HepG2 (cell line): ENCODE results near the gene ELP1. TPM values are rescaled to one million over a fixed set of nuclear protein-coding genes. Genes with fewer than 3 reads are reported as not detected.
"Not testable (repeated sequence)": the region's sequence is repeated elsewhere in the genome, so short reads cannot be mapped to it uniquely, and the experiment has no call there.

ENCODE experiments used
- CREM ChIP-seq, 2 experiments: sonication (generic) in 1 of 2; formaldehyde crosslinking in 1 of 2; IDR thresholded peaks; 2 replicates each; pipeline versions ENCODE4 v1.4.0 to v1.6.1; 2016 to 2020; ENCODE audit warnings: antibody characterized with exemption in 1 of 2, mild to moderate bottlenecking in 1 of 2, missing genetic modification reagents in 1 of 2
- EP300 ChIP-seq, 3 experiments: sonication (generic) in 1 of 3; formaldehyde crosslinking in 1 of 3; IDR thresholded peaks; 2 replicates each; pipeline versions ENCODE4 v1.5.1 to v1.6.1; 2011 to 2020; ENCODE audit warnings: low read depth in 2 of 3, low read length in 2 of 3, borderline replicate concordance in 1 of 3, improper control_type of control experiment in 1 of 3, mild to moderate bottlenecking in 1 of 3, missing genetic modification reagents in 1 of 3, moderate library complexity in 1 of 3
- GFI1 ChIP-seq: sonication (generic); formaldehyde crosslinking; IDR thresholded peaks from 2 replicates; pipeline ENCODE4 v1.5.0; 2020; ENCODE audit warnings: missing genetic modification reagents, mild to moderate bottlenecking, borderline replicate concordance
- KDM1A ChIP-seq: IDR thresholded peaks from 2 replicates; pipeline ENCODE4 v1.6.1; 2016; ENCODE audit warnings: missing compliant biosample characterization
- SALL1 ChIP-seq: sonication (generic); formaldehyde crosslinking; IDR thresholded peaks from 2 replicates; pipeline ENCODE4 v1.8.0; 2022; ENCODE audit warnings: mild to moderate bottlenecking, missing genetic modification reagents
- SAP130 ChIP-seq: IDR thresholded peaks from 2 replicates; pipeline ENCODE4 v1.6.1; 2016; ENCODE audit warnings: low read depth
- ZBTB38 ChIP-seq: sonication (generic); formaldehyde crosslinking; IDR thresholded peaks from 2 replicates; pipeline ENCODE4 v1.5.1; 2020; ENCODE audit warnings: mild to moderate bottlenecking, missing genetic modification reagents
- ZMYM2 ChIP-seq: sonication (generic); formaldehyde crosslinking; IDR thresholded peaks from 2 replicates; pipeline ENCODE4 v1.8.0; 2022; ENCODE audit warnings: mild to moderate bottlenecking, missing genetic modification reagents
- ZMYM3 ChIP-seq: sonication (generic); formaldehyde crosslinking; IDR thresholded peaks from 2 replicates; pipeline ENCODE4 v1.5.1; 2020; ENCODE audit warnings: mild to moderate bottlenecking, missing genetic modification reagents
- ZMYM4 ChIP-seq: sonication (generic); formaldehyde crosslinking; IDR thresholded peaks from 2 replicates; pipeline ENCODE4 v1.8.1; 2023; ENCODE audit warnings: mild to moderate bottlenecking, missing genetic modification reagents
- ZNF263 ChIP-seq: sonication (generic); formaldehyde crosslinking; IDR thresholded peaks from 2 replicates; pipeline ENCODE4 v1.4.0; 2020; ENCODE audit warnings: missing genetic modification reagents
- ZNF770 ChIP-seq: sonication (generic); formaldehyde crosslinking; IDR thresholded peaks from 2 replicates; pipeline ENCODE4 v1.5.0; 2020; ENCODE audit warnings: mild to moderate bottlenecking, missing genetic modification reagents
- polyA plus RNA-seq, 8 experiments: library from polyadenylated mRNA; depleted of rRNA in 3 of 8; stranded (reverse) in 7 of 8; unstranded in 1 of 8; fragments of >200 nt; fragmentation: Illumina TruSeq in 4 of 8; extraction: Trizol in 4 of 8; gene quantifications; 2 replicates each; pipeline versions ENCODE4 v1.2.1 to v1.2.3, GENCODE V29; 2011 to 2016; ENCODE audit warnings: low read depth in 4 of 8, missing spikeins in 1 of 8, mixed read lengths in 1 of 8; ENCODE audit not compliant: insufficient read depth in 1 of 8
- total RNA-seq, 5 experiments: library from RNA; depleted of rRNA; stranded (reverse); fragments of >200 nt; fragmentation: Illumina TruSeq; extraction: Trizol; gene quantifications; 2 replicates each; pipeline ENCODE4 v1.2.3, GENCODE V29; 2016; ENCODE audit warnings: low read depth in 1 of 5
- TF ChIP-seq, protein P1 (sequence below): sonication (generic); formaldehyde crosslinking; conservative IDR thresholded peaks from 2 replicates; pipeline ENCODE4 v1.4.0; 2020; ENCODE audit warnings: mild to moderate bottlenecking, missing genetic modification reagents, moderate library complexity

Gene ELP1
- total and polyA plus RNA-seq, 2 of the 13 experiments (the other 11 are each of a cell fraction or from before 2014, with no cell fraction given): 157 to 275 TPM

DNA sequence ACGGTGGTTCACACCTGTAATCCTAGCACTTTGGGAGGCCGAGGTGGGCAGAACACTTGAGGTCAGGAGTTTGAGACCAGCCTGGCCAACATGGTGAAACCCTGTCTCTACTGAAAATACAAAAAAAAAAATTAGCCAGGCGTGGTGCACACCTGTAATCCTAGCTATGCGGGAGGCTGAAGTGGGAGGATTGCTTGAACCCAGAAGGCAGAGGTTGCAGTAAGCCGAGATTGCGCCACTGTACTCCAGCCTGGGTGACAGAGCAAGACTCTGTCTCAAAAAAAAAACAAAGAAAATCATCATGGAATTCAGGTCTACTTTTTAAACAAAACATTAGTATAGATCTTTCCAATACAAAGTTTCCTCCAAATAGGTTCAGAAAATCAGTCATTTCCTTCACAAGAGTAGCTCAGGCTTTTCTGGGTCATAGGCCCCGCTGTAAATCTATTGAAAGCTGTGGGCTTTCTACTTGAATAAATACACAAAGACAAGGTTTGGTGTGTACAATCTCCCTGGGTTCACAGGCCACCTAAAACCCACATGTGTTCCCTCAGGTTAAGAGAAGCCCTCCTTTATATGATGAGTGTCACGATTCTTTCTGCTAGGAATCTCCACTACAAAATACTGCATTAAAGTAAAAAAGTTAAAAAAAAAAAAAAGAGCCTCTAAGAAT lies 34.8 kb downstream of the ELP1 start (continued):
- TF ChIP-seq, protein P1, sequence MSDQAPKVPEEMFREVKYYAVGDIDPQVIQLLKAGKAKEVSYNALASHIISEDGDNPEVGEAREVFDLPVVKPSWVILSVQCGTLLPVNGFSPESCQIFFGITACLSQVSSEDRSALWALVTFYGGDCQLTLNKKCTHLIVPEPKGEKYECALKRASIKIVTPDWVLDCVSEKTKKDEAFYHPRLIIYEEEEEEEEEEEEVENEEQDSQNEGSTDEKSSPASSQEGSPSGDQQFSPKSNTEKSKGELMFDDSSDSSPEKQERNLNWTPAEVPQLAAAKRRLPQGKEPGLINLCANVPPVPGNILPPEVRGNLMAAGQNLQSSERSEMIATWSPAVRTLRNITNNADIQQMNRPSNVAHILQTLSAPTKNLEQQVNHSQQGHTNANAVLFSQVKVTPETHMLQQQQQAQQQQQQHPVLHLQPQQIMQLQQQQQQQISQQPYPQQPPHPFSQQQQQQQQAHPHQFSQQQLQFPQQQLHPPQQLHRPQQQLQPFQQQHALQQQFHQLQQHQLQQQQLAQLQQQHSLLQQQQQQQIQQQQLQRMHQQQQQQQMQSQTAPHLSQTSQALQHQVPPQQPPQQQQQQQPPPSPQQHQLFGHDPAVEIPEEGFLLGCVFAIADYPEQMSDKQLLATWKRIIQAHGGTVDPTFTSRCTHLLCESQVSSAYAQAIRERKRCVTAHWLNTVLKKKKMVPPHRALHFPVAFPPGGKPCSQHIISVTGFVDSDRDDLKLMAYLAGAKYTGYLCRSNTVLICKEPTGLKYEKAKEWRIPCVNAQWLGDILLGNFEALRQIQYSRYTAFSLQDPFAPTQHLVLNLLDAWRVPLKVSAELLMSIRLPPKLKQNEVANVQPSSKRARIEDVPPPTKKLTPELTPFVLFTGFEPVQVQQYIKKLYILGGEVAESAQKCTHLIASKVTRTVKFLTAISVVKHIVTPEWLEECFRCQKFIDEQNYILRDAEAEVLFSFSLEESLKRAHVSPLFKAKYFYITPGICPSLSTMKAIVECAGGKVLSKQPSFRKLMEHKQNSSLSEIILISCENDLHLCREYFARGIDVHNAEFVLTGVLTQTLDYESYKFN (CRISPR knock-in tag): peak; percentile 77
- TF ChIP-seq EP300 (IDR thresholded peaks at IDR 0.05; ENCODE audit: low read depth in 2 of 2, low read length in 2 of 2) (peak in 1 of 2 experiments; percentile 34; a peak in 2 of 4 replicates), KDM1A (CRISPR knock-in tag) (peak; percentile 36; the same call in 1 of the 2 replicates), ZBTB38 (CRISPR knock-in tag) (peak; percentile 38; the same call in 1 of the 2 replicates), ZMYM2 (CRISPR knock-in tag) (peak; percentile 43; the same call in 1 of the 2 replicates), CREM (IDR thresholded peaks at IDR 0.05) (0 out of 2 replicates have a peak, but pooled peaks have one; percentile 18), ZNF770 (CRISPR knock-in tag) (peak; percentile 95), SAP130 (peak; percentile 27; the same call in 1 of the 2 replicates), ZMYM3 (peak; percentile 77), GFI1 (CRISPR knock-in tag) (peak; percentile 40; the same call in 1 of the 2 replicates), ZMYM4 (CRISPR knock-in tag) (0 out of 2 replicates have a peak, but pooled peaks have one; percentile 17), ZNF263 (0 out of 2 replicates have a peak, but pooled peaks have one; percentile 32), SALL1 (CRISPR knock-in tag) (peak; percentile 45; the same call in 1 of the 2 replicates)
- TF ChIP-seq EP300 (CRISPR knock-in tag; IDR thresholded peaks at IDR 0.05; ENCODE audit: borderline replicate concordance); CREM (CRISPR knock-in tag; IDR thresholded peaks at IDR 0.05): not testable (repeated sequence)
